Activated T-cell treated with anti-CD3 and anti-CD28 coated beads for 4 hours (primary cell): Measurements from ENCODE around the gene C10orf120.

ENCODE experiments used
- DNase-seq: peaks from one replicate; pipeline ENCODE4 v3.0.0-alpha.2; 2020

C10orf120 gene

DNA sequence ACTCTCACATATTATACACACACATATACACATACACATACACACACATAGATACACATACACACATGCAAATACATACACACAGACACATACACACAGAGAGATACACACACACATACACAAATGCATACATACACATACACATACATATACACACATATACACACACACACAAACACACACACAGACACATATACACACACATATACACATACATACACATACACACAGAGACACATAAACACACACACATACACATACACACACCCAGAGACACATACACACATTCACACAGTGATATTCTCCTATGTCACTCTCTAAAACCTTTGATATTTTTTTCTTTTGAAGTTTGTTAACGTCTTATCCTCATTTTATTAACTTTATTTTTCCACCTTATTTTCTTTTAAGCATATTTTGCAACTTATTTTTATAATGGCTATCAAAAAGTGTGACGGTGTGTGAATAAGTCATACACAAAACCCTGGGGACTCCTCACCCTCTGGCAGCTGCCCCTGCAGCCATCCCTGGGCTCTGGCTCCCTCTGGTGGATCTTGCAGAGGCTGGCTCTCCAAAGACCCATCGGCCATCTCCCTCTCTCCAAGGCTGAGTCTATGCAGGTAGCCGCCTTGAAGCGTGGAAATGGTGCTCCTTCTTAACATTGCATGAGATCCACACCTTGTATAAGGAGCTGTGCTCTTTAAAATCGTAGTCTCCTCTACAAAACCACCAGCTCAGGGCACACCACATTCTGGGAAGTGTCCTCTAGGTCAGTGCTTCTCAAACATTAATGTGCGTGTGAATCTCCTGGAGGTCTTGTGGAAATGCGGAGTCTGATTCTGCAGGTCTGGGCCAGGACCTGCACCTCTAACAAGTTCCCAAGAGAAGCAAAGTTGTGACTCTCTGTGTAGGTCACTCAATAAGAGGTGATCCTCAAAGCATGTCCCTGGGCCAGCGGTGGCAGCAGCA, 4.1 kb upstream of the C10orf120 start:
- peak; percentile 18 for DNase-seq

DNA sequence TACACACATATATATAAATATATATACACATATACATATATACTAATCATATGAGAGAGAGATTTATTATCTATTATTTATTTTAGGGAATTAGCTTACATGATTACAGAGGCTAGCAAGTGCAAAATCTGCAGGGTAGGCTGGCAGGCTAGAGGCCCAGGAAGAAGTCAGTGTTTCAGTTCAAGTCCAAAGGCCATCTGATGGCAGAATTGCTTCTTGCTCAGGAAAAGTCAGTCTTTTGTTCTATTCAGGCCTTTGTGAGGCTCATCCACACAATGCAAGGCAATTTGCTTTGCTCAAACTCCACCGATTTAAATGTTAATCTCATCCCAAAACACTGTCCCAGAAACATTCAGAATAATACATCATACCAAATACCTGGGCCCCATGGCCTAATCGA, 2.6 kb upstream of the C10orf120 start:
- DNase-seq: no peak

DNA sequence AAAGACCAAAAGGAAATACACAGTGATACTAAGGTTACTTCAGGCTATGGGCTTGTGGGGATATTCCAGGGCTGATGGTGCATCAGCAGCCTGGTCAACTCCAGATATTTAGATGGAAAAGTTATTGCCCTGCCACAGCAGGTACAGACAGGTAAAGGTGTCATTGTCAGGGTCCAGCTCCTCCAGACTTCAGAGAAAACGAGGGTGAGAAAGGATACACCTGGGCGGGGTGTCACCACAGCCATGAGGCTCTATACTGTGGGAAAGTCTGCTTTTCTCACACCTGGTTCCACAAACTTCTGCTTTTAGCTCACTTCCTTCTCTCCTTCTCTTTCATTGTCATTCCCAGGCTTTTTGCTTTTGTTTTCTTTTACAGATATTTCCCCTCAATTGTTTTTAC, 2.0 kb upstream of the C10orf120 start:
- no peak for DNase-seq

DNA sequence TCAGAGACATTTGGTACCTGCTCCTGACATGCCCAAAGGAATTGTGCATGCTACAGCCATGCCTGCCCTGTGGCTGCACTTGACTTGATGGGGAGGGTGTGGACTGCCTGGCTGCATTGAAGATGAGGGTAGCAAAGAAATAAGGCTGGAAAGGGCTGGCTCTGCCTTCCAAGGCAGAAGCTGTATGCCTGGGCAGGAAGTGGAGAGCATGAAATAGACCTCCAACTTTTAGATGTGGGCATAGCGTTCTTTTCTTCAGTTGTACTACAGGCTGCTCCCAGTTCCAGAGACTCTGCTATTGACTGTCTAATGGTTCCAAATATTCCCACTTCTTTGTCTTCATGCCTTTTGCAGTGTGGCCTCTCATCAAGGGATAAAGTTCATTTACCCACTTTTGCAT, 3.0 kb downstream of the C10orf120 start:
- DNase-seq: no peak

DNA sequence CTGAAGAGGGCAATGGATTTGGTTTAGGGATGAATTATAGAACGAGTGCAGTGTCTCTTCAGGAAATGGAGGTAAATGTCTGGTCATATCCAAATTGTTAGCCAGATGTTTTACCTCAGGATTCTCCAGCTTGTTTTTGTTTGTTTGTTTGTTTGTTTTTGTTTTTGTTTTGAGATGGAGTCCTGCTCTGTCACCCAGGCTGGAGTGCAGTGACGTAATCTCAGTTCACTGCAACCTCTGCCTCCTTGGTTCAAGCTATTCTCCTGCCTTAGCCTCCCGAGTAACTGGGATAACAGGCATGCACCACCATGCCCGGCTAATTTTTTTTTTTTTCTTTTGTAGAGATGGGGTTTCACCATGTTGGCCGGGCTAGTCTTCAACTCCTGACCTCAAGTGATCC, 6.9 kb downstream of the C10orf120 start:
- no peak for DNase-seq

DNA sequence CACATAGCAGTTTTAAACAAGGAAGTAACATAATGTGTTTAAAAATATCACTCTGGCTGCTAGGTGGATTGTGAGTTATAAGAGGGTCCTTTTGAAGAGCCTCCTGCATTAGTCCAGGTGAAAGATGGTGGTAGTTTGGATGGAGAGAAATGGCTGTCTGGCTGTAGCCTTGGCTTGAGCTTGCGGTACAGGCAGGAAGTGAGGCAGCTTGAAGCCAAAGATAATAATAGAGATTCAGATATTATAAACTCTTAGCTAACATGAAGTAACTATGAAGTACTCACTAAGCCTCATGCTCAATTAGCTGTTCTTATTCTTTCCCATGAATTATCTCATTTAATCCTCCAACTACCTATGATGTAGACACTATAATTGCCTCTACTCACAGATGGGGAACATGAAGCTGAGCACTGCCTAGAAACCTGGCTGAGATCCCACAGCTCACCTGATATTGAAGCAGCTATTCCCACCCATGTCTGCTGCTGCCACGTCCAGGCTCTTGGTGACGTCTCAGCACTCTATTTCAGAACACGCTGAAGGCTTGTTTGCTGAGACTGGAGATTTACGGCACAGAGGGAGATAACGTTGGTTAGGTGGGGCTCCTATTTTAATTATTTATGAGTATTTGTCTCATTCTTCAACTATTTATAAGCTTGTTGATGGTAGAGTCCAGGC, 10.4 kb downstream of the C10orf120 start:
- no peak for DNase-seq

DNA sequence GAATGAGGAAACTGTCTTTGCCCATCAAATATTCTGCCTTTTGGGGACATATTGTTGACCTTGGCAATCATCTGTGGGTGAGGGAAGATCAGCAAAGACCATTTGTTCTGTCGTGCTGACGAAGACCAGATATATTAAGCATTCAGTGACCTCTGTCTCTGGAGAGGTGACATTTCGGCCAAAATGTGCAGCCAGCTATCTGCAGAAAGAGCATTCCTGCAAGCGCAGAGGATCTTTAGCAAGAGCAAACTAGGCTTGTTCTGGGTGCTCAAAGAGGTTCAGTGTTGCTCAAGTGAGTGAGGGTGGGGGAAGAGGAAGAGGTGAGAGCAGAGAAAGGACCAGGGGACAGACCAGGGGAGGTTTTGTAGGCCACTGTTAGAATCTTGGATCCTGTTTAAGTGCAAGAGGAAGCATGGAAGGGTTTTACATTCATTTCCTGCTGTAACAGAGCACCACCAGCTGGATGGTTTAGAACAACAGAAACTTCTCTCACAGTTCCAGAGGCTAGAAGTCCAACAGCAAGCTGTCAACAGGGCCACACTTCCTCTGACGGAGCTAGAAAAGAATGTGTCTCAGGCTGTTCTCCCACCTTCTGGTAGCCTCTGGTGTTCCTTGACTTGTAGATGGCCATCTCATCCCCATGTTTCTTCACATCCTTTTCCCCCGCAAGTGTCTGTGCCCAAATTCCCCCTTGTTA, 11.2 kb downstream of the C10orf120 start:
- DNase-seq: no peak

DNA sequence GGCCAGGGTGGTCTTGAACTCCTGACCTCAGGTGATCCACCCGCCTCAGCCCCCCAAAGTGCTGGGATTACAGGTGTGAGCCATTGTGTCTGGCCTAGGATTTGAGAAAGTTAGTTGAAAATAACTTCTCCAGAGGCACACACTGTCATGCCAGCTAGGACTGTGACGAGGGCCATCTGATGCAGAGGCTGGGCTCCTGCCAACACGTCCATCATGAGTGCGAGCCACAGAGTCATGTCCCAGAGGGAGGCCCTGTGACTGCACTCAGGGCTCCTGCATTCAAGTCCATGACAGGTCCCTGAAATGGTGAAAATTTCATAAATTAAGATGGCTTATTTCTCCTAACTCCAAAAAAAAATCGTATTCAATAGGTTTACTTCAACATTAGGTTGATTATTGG, 17.1 kb downstream of the C10orf120 start:
- no peak for DNase-seq

DNA sequence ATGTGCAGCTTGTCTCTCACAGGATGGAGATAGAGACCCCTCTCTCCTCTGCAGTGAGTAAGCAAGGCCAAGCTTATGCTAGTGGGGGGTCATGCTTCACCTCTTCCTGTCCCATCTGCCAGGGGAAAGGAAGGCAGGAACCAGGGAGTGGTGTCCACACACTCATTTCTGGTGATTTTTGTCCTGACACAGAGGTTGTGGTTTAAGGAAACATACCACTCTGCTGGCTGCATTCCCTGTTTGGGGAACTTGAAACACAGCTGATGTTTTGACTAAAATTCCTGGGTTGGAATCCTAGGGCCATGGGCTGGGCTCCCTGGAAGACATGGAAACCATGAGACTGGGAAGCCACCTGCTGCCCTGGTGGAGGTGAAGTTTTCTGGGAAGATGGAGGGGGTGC, 21.4 kb downstream of the C10orf120 start:
- no peak for DNase-seq

DNA sequence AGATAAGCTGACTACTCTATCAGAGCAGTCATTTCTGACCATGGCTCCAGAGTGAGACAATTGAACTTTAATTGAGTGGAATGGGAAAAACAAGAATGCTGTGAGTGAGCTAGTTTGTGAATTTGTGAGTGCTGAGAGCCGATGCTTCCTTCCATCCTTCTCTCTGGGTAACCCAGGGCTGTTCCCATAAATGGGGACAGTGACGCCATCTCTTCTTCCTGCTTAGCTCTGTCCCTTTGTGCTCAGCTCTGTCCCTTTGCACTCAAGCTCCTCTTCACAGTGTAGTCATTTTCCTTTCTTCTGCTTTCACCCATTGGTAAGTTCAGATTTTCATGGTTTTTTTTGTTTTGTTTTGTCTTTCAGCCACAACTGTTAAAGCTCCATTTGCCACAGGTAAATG, 24.4 kb downstream of the C10orf120 start:
- DNase-seq: no peak

DNA sequence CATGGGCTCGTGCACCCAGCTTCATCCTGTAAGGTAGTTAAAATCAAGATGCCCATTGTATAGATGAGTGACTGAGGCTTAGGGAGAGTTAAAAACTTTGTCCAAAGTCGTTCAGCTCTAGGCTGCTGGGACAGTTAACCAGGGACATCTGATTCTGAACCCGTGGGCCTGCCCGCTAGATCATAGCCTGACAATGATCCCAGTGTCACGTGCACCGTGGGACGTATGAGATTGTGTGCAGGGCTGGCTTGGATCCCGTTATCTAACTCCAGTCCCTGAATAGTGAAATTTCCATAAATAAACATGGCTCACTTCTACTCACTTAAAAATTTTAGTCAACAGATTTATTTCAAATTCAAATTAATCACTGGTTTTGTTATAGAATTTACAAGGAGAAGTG, 24.9 kb downstream of the C10orf120 start:
- no peak for DNase-seq

DNA sequence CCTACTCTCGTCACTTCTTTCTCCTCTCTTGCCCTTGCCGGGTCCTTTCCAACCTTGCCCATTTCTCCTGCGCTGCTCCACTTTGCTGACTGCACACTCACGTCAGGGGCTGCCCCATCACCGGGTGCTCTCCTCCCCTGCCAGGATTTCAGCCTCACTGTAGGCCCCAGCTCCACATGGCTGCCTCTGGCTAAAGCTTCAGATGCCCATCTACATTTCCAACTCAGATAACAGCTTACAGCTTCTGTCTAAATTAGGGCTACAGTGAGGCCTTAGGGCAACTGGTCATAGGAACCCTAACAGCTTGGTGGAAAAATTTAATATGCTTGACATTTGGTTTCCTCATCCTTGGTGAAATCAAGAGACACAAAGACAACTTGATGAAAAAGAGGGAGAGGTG, 25.9 kb downstream of the C10orf120 start:
- no peak for DNase-seq

DNA sequence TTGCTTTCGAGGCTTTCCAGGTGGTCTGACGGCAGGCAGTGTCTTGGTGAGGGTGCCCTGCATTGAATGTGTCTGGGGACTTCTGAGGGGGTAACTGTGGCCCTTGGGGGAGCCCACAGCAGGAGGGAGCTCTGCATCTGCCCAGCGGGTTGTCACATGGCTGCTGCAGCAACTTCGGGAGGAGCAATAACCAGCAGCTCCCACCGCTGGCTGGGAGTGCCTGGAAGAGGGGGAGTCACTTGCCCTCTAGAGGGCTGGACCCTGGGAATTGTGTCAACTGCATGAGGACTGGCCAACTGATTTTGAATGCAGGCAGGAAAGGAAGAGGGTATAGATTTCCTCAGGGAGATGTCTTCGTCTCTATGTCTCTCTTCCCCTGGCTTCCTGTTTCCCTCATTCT, 26.4 kb downstream of the C10orf120 start:
- no peak for DNase-seq

DNA sequence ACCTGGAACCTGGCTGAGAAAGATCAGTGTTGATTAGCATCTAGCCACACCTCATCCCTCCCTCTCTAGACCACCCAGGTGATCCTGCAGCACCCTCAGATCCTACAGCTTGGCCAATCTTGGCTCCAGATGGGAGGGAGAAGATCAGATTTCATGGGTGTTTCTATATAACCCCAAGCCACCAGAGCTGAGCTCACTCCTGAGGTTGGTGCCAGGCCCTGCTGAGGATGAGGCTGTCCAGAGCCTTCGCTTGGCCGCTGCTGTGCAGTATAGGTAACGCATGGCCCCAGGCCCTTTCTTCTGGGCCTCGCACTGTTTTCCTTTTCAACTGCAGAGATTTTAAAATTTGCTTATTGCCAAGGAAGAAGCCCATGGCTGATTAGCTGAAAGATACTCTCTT, 27.0 kb downstream of the C10orf120 start:
- no peak for DNase-seq

DNA sequence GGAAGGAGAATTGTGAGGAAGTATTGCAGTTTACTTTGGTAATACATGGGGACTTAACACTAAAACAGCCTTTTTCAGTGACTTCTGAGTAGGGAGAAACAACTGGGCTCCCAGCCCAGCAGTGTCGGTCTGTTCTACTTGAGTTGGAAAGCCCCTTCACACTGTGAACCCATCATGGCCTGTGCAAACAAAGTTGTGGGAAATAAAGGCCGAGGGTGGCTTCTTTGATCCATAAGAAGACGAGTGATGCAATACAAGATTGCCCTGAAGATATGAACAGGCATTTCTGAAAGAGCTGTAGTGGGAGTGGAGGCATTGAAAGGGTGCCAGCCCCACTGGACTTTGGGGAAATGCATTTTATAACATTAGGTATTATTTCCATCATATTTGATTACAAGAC, 28.3 kb downstream of the C10orf120 start:
- no peak for DNase-seq

DNA sequence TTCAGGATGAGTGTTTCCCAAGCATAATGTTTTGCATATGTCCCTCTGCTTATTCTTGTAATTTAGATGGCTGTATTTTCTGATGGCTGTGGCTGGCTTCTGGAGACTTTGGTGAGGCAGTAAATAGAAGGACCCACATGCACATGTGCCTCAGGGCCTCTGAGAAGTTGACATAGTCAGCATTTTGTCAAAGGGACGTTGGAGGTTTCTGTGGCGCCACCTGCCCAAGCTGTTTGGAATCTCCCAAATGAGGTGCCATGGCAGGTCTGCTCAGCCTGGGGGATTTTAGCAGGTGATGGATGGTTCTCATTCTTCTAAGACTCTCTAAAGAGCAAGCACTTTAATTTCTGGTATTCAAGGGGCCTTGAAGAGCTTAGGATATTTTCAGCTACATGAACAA, 29.8 kb downstream of the C10orf120 start:
- no peak for DNase-seq

DNA sequence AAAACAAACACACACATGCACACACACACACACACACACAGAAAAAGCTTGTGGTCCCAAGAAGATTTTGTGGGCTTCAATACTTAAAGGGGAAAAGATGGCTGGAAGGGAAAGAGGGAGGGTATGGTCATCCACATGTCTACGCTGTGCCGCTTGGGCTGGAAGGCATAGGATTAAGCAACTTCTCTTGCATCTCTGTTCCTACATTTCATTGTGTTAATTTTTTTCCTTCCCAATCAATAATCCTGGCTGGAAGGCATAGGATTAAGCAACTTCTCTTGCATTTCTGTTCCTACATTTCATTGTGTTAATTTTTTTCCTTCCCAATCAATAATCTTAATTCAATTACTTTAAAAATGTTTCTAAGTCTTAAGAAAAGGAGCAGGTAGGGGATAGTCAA, 30.6 kb downstream of the C10orf120 start:
- no peak for DNase-seq

DNA sequence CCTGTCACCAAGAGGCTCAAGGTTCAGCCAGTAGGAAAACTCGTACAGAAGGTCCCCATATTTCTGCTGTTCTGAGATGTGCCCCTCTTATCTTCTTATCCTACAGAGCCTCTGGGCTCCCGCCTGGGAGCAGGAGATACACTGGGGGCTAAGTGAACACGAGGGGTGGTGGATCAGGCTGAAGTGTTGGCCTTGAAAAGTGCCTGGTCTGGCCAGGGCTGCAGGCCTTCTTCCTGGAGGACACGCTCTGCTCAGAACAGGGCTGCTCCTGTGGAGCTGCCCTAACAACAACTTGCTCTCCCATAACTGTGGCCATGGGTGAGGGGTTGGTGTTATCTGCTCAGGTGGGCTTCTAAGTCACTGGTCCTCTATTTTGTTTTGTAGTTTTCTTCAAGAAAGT, 33.7 kb downstream of the C10orf120 start:
- no peak for DNase-seq

DNA sequence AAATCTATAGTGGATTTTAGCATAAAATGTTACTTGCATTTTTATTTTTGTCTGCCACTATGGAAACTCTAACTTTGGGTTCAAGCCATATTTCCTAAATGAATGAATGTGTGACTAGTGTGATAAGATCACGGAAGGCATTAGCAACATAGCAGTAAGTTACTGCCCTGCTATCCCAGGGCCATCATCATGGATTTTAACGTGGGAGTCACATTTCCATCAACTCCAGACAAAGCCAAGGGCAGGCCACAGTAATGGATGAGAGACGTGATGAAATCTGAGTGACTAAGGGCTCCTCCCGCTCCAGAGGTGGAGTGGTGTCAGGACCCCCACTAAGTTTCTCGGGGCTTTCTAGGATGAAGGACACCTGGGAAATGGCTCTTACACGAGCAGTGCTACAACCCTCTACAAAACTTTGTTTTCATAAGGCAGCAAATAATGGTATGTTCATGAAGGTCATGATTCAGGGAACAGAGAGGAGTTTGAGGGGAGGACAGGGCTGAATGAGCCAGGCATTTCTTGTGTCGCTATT, 34.3 kb downstream of the C10orf120 start:
- no peak for DNase-seq

DNA sequence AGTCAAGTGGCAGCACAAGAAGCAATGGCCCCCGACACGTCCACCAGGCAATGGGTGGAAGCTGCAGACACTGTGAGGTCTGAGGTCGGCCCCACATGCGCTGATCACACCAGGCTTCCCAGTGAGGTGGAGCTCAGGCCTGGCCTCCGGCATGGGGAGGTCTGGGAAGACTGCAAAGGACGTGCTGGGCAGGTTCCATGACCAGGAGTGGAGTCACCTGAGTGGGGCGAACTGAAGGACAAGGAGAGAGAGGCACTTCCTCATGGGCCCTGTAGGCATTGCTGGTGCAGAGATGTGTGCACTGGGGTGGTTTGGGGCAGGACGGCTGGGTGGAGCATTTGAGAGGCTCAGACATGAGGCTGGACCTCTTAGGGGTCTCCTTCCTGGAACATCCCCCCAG, 35.1 kb downstream of the C10orf120 start:
- DNase-seq: no peak

DNA sequence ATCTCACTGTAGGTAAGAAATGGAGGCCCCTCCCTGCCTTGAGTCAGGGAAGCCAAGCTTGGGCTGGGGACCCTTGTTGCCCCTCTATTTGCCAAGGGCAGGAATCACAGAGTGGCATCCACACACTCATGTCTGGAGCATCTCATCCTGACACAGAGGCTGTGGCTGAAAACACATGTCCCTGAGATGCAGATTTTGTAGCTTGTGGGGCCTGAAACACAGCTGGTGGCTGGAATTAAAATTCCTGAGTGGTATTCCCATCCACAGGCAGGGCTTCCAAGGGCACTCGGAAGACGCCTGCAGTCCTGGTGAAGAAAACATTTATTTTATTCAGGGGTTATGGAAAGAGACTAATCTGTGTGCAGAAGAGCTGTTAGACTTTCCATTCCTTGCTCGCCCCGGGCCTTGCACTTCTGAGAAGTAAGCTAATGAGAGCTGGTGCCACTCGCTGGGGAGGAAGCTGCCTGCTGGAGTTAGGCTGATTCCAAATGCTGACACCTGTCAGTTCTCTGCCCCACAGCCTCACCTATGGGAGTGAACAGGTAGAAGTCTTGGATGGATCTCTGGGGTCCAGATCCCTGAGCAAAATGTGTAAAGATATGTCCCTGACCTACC, 36.0 kb downstream of the C10orf120 start:
- no peak for DNase-seq

DNA sequence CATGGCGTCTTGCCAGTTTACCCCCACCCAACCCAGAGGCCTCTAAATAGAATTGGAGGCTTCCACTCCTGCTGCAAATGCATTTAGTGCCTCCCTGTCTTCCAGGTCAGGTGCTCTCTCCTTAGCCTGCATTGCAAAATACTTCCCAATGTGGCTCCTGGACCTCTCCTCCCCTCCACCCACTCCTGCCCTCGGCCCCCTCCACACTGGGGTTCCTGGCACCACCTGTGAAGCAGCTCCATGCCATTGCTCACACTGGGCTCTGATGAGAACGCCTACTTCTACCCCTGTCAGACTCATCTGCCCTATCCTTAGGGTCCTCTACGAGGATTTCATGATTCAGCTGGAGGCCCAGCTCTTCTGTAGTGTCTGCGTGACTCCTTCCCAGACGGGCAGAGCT, 37.4 kb downstream of the C10orf120 start:
- DNase-seq: no peak

DNA sequence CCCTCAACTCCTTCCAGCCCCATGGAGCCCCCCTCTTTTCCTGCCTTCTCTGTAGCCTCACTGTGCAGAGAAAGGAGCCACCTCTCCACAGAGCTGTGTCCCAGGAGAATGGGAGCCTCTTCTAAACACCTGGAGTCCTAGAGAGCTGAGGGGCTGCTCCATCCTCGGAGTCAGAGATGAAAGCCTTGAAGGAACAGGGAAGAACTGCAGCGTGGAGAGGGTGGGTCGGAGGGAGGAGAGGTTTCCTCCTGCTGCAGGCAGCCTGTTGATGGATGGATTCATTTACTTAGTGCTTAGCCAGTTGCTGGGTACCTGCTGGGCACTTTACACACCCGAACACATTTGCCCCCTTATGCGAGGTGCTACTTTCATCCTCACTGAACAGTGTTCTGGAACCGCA, 39.0 kb downstream of the C10orf120 start:
- no peak for DNase-seq
